H9 (cell line): ENCODE results near the gene SUMF1. TPM values are rescaled to one million over a fixed set of nuclear protein-coding genes. Genes with fewer than 3 reads are reported as not detected.

ENCODE experiments used
- DNase-seq: peaks from one replicate; pipeline ENCODE4 v3.0.0-alpha.2; 2017
- H2AFZ ChIP-seq: one replicate; pipeline ENCODE4 v1.6.1; 2013; ENCODE audit warnings: mild to moderate bottlenecking, low read length, control low read depth, moderate library complexity
- H2AK5ac ChIP-seq: 2 replicates; pipeline ENCODE4 v1.6.1; 2013; ENCODE audit warnings: low read length, control low read depth, mixed read lengths; ENCODE audit not compliant: insufficient read length
- H2BK120ac ChIP-seq: one replicate; pipeline ENCODE4 v1.6.1; 2013; ENCODE audit warnings: low read depth, mild to moderate bottlenecking, low read length, control low read depth, inconsistent platforms; ENCODE audit not compliant: poor library complexity, severe bottlenecking
- H2BK12ac ChIP-seq: 2 replicates; pipeline ENCODE4 v1.6.1; 2013; ENCODE audit warnings: low read length, control low read depth, mixed read lengths, low read depth; ENCODE audit not compliant: insufficient read length
- H2BK15ac ChIP-seq: 2 replicates; pipeline ENCODE4 v1.6.1; 2013; ENCODE audit warnings: low read depth, low read length, control low read depth
- H2BK20ac ChIP-seq: one replicate; pipeline ENCODE4 v1.6.1; 2013; ENCODE audit warnings: low read depth, mild to moderate bottlenecking, low read length, control low read depth, inconsistent platforms; ENCODE audit not compliant: poor library complexity, severe bottlenecking
- H2BK5ac ChIP-seq: 2 replicates; pipeline ENCODE4 v1.6.1; 2013; ENCODE audit warnings: low read length, control low read depth, mixed read lengths; ENCODE audit not compliant: insufficient read length
- H3K14ac ChIP-seq: 2 replicates; pipeline ENCODE4 v1.6.1; 2013; ENCODE audit warnings: low read length, control low read depth; ENCODE audit not compliant: insufficient read depth
- H3K18ac ChIP-seq: 2 replicates; pipeline ENCODE4 v1.6.1; 2013; ENCODE audit warnings: low read depth, mild to moderate bottlenecking, mixed read lengths, low read length, control low read depth; ENCODE audit not compliant: insufficient read length
- H3K23ac ChIP-seq: 2 replicates; pipeline ENCODE4 v1.6.1; 2013; ENCODE audit warnings: low read length, control low read depth, mixed read lengths, low read depth; ENCODE audit not compliant: insufficient read length
- H3K23me2 ChIP-seq: 2 replicates; pipeline ENCODE4 v1.6.1; 2013; ENCODE audit warnings: low read depth, mild to moderate bottlenecking, mixed read lengths, low read length, control low read depth; ENCODE audit not compliant: insufficient read length, poor library complexity, severe bottlenecking
- H3K27ac ChIP-seq: 2 replicates; pipeline ENCODE4 v1.5.1; 2013; ENCODE audit warnings: low read length, control low read depth, mixed read lengths, low read depth; ENCODE audit not compliant: insufficient read length
- H3K27me3 ChIP-seq: 2 replicates; pipeline ENCODE4 v1.6.1; 2013; ENCODE audit warnings: low read length, control low read depth, inconsistent platforms; ENCODE audit not compliant: insufficient read depth
- H3K4ac ChIP-seq: 2 replicates; pipeline ENCODE4 v1.6.1; 2013; ENCODE audit warnings: low read depth, mild to moderate bottlenecking, control low read depth, inconsistent platforms, low read length, moderate library complexity
- H3K4me1 ChIP-seq: 2 replicates; pipeline ENCODE4 v1.6.1; 2013; ENCODE audit warnings: low read length, control low read depth, inconsistent platforms; ENCODE audit not compliant: insufficient read depth
- H3K4me2 ChIP-seq: 2 replicates; pipeline ENCODE4 v1.6.1; 2013; ENCODE audit warnings: low read length, control low read depth, mixed read lengths; ENCODE audit not compliant: insufficient read length, insufficient read depth
- H3K56ac ChIP-seq: 2 replicates; pipeline ENCODE4 v1.6.1; 2013; ENCODE audit warnings: low read depth, mild to moderate bottlenecking, mixed read lengths, low read length, control low read depth; ENCODE audit not compliant: insufficient read length
- H3K79me1 ChIP-seq: 2 replicates; pipeline ENCODE4 v1.6.1; 2013; ENCODE audit warnings: low read depth, mild to moderate bottlenecking, moderate library complexity, low read length, control low read depth, inconsistent platforms; ENCODE audit not compliant: insufficient read depth, poor library complexity, severe bottlenecking
- H3K79me2 ChIP-seq: 2 replicates; pipeline ENCODE4 v1.6.1; 2013; ENCODE audit warnings: low read length, control low read depth, inconsistent platforms; ENCODE audit not compliant: insufficient read depth
- H3K9ac ChIP-seq: 2 replicates; pipeline ENCODE4 v1.6.1; 2013; ENCODE audit warnings: low read length, control low read depth, mixed read lengths; ENCODE audit not compliant: insufficient read length; ENCODE audit errors: extremely low read depth
- H3K9me3 ChIP-seq: one replicate; pipeline ENCODE4 v1.6.1; 2013; ENCODE audit warnings: low read depth, low read length, inconsistent platforms; ENCODE audit not compliant: control insufficient read depth
- H3T11ph ChIP-seq: one replicate; pipeline ENCODE4 v1.6.1; 2013; ENCODE audit warnings: mild to moderate bottlenecking, low read length, control low read depth, inconsistent platforms
- H4K20me1 ChIP-seq: one replicate; pipeline ENCODE4 v1.6.1; 2013; ENCODE audit not compliant: control insufficient read depth, insufficient read length, insufficient read depth
- H4K5ac ChIP-seq: 2 replicates; pipeline ENCODE4 v1.6.1; 2013; ENCODE audit warnings: low read depth, mild to moderate bottlenecking, mixed read lengths, low read length, control low read depth; ENCODE audit not compliant: insufficient read length
- H4K8ac ChIP-seq: replicated peaks from 2 replicates; pipeline ENCODE4 v1.6.1; 2013; ENCODE audit warnings: low read length, control low read depth, mixed read lengths, low read depth; ENCODE audit not compliant: insufficient read length
- H4K91ac ChIP-seq: 2 replicates; pipeline ENCODE4 v1.6.1; 2013; ENCODE audit warnings: low read depth, mild to moderate bottlenecking, moderate library complexity, mixed read lengths, low read length, control low read depth; ENCODE audit not compliant: insufficient read length
- H3K27ac Mint-ChIP-seq, 3 experiments: 2 replicates in 2 of 3; 3 replicates in 1 of 3; pipeline ENCODE4 v1.8.0; 2020 to 2021; ENCODE audit warnings: mixed read lengths in 3 of 3, mild to moderate bottlenecking in 1 of 3, moderate library complexity in 1 of 3
- H3K27me3 Mint-ChIP-seq: 2 replicates; pipeline ENCODE4 v1.8.0; 2021; ENCODE audit warnings: low read depth, mild to moderate bottlenecking, moderate library complexity, mixed read lengths
- H3K36me3 Mint-ChIP-seq, 3 experiments: 2 replicates in 2 of 3; 3 replicates in 1 of 3; pipeline ENCODE4 v1.8.0; 2020 to 2021; ENCODE audit warnings: low read depth in 3 of 3, mixed read lengths in 3 of 3; ENCODE audit not compliant: insufficient read depth in 1 of 3
- H3K4me1 Mint-ChIP-seq, 2 experiments: 2 replicates each; pipeline ENCODE4 v1.8.0; 2020; ENCODE audit warnings: mixed read lengths in 2 of 2
- H3K4me3 Mint-ChIP-seq, 2 experiments: 2 replicates in 1 of 2; 3 replicates in 1 of 2; pipeline ENCODE4 v1.8.0; 2020 to 2021; ENCODE audit warnings: mild to moderate bottlenecking in 2 of 2, mixed read lengths in 2 of 2, moderate library complexity in 1 of 2
- H3K9me3 Mint-ChIP-seq, 2 experiments: 2 replicates in 1 of 2; 3 replicates in 1 of 2; pipeline ENCODE4 v1.8.0; 2020; ENCODE audit warnings: mild to moderate bottlenecking in 2 of 2, mixed read lengths in 2 of 2, moderate library complexity in 1 of 2
- CTCF ChIP-seq: fragments of 200-600 bp; sonication (generic); conservative IDR thresholded peaks from 3 replicates; pipeline ENCODE4 v1.8.0; 2021; ENCODE audit warnings: antibody characterized with exemption, mild to moderate bottlenecking
- WGBS: extraction: QIAGEN DNeasy Blood & Tissue Kit; methylation state at CpG from one replicate; pipeline ENCODE4 v1.1.7; 2013; ENCODE audit warnings: missing lambda C conversion rate, low lambda C conversion rate, mixed read lengths; ENCODE audit not compliant: insufficient read length; ENCODE audit errors: extremely low coverage; 5-methylcytosine and 5-hydroxymethylcytosine counted together
- total RNA-seq: library from RNA; stranded (reverse); gene quantifications from 2 replicates; pipeline ENCODE4 v1.2.1, GENCODE V29; 2021

SUMF1 gene
- total RNA-seq, 1 experiment from 2014 or later: 9.5 TPM

- H2BK20ac ChIP-seq: no peak overlapping the region
These were observed 5.5 kb downstream of the SUMF1 start for GRCh38 chr3:4461468-4462090.

More at GRCh38 chr3:4461468-4462090, 5.5 kb downstream of the SUMF1 start:
- H3K27ac Mint-ChIP-seq: no peak overlapping the region
- no peak overlapping the region for H3K56ac ChIP-seq
- no peaks in the 10 kb centered on the region for H3K4me1 ChIP-seq
- peaks cover 0 to 4% of the 10 kb centered on the region in 2 experiments; a peak in 2 of 4 replicates for H3K4me1 Mint-ChIP-seq
- no CpG with 5 or more reads among the region's 2 CpGs for WGBS
- H4K20me1 ChIP-seq: no peaks in the 10 kb centered on the region
- H3K4me2 ChIP-seq: no peak overlapping the region
- no peaks in the 10 kb centered on the region for H3K79me2 ChIP-seq
- TF ChIP-seq CTCF: no peak
- no peak overlapping the region for H3K23ac ChIP-seq
- H3K27me3 Mint-ChIP-seq: no peaks in the 10 kb centered on the region
- no peak overlapping the region for H3T11ph ChIP-seq
- H3K18ac ChIP-seq: no peak overlapping the region
- H4K8ac ChIP-seq: no peak overlapping the region
- H3K4me3 Mint-ChIP-seq: no peak overlapping the region
- H2BK5ac ChIP-seq: no peak overlapping the region
- H3K9ac ChIP-seq: no peak overlapping the region
- H3K27ac ChIP-seq: no peak overlapping the region
- no peaks in the 10 kb centered on the region for H3K9me3 ChIP-seq
- no peaks in the 10 kb centered on the region for H3K23me2 ChIP-seq
- no peaks in the 10 kb centered on the region for H3K79me1 ChIP-seq
- no peak overlapping the region for H2AK5ac ChIP-seq
- H2BK12ac ChIP-seq: no peak overlapping the region
- no peak overlapping the region for H3K14ac ChIP-seq
- no peaks in the 10 kb centered on the region for H3K27me3 ChIP-seq
- H2AFZ ChIP-seq: no peak overlapping the region
- H3K4ac ChIP-seq: no peak overlapping the region
- H4K5ac ChIP-seq: no peak overlapping the region
- H3K9me3 Mint-ChIP-seq: no peaks in the 10 kb centered on the region; a peak in 1 of 5 replicates
- H4K91ac ChIP-seq: no peak overlapping the region
- H3K36me3 Mint-ChIP-seq: no peaks in the 10 kb centered on the region; a peak in 1 of 7 replicates
- no peak for DNase-seq
- H2BK15ac ChIP-seq: no peak overlapping the region
- no peak overlapping the region for H2BK120ac ChIP-seq
